ENCODE measurements around the gene BACE1-AS. TPM values are rescaled to one million over a fixed set of nuclear protein-coding genes. Genes with fewer than 3 reads are reported as not detected.

BACE1-AS gene
- total and polyA plus RNA-seq, 9 donors = 5.1 to 20.3 (median 13.9) TPM

- intact Hi-C loops (cut with DNase I) = no loop called here
- H3K9me3 ChIP-seq = no peaks in the 10 kb centered on the region
- H3K4me1 ChIP-seq (ENCODE audit: insufficient read depth) = no peaks in the 10 kb centered on the region
- H3K27me3 ChIP-seq = no peaks in the 10 kb centered on the region
- TF ChIP-seq POLR2A (IDR thresholded peaks at IDR 0.05) = no peak
- TF ChIP-seq EP300 (IDR thresholded peaks at IDR 0.05) = no peak
- TF ChIP-seq CTCF (IDR thresholded peaks at IDR 0.05) = no peak
- 91 to 95% (median 92%) methylated on average over 3 of the region's 3 CpGs for WGBS, 3 donors
- DNase-seq = no peak
- no peak overlapping the region for H3K4me3 ChIP-seq
- H3K27ac ChIP-seq = no peak overlapping the region
- H3K36me3 ChIP-seq = no peaks in the 10 kb centered on the region
These were observed 8.2 kb upstream of the BACE1-AS start for GRCh38 chr11:117282956-117283355.

- H3K4me1 ChIP-seq (ENCODE audit: insufficient read depth) = no peaks in the 10 kb centered on the region
- WGBS, 3 donors = 93 to 96% (median 96%) methylated on average over 2 of the region's 2 CpGs
- H3K9me3 ChIP-seq = no peaks in the 10 kb centered on the region
- H3K27ac ChIP-seq = no peak overlapping the region
- TF ChIP-seq EP300 (IDR thresholded peaks at IDR 0.05) (no peak), POLR2A (IDR thresholded peaks at IDR 0.05) (no peak), CTCF (IDR thresholded peaks at IDR 0.05) (no peak)
- H3K27me3 ChIP-seq = no peaks in the 10 kb centered on the region
- no peaks in the 10 kb centered on the region for H3K36me3 ChIP-seq
- no peak overlapping the region for H3K4me3 ChIP-seq
- intact Hi-C loops (cut with DNase I) = no loop called here
- DNase-seq = no peak
These were observed 7.1 kb upstream of the BACE1-AS start for GRCh38 chr11:117284053-117284452.

- no peaks in the 10 kb centered on the region for H3K4me1 ChIP-seq (ENCODE audit: insufficient read depth)
- H3K9me3 ChIP-seq = no peaks in the 10 kb centered on the region
- 78 to 91% (median 84%) methylated on average over 2 of the region's 2 CpGs for WGBS, 3 donors
- no peaks in the 10 kb centered on the region for H3K36me3 ChIP-seq
- no peak for TF ChIP-seq EP300 (IDR thresholded peaks at IDR 0.05)
- no peak overlapping the region for H3K4me3 ChIP-seq
- no peak overlapping the region for H3K27ac ChIP-seq
- no peaks in the 10 kb centered on the region for H3K27me3 ChIP-seq
- intact Hi-C loops (cut with DNase I) = no loop called here
- DNase-seq = no peak
These were observed 4.6 kb upstream of the BACE1-AS start for GRCh38 chr11:117286588-117286987.

- no peak for TF ChIP-seq POLR2A (IDR thresholded peaks at IDR 0.05)
- TF ChIP-seq EP300 (IDR thresholded peaks at IDR 0.05) = no peak
- TF ChIP-seq CTCF (IDR thresholded peaks at IDR 0.05) = no peak
- intact Hi-C loops (cut with DNase I) = no loop called here
- no peaks in the 10 kb centered on the region for H3K36me3 ChIP-seq
- WGBS, 3 donors = 79 to 88% (median 84%) methylated on average over 3 of the region's 3 CpGs
- no peaks in the 10 kb centered on the region for H3K27me3 ChIP-seq
- no peak for DNase-seq
- H3K4me3 ChIP-seq = no peak overlapping the region
- H3K9me3 ChIP-seq = no peaks in the 10 kb centered on the region
- H3K4me1 ChIP-seq (ENCODE audit: insufficient read depth) = no peaks in the 10 kb centered on the region
- no peak overlapping the region for H3K27ac ChIP-seq
These were observed 3.5 kb upstream of the BACE1-AS start for GRCh38 chr11:117287668-117288067.

- Histone ChIP-seq H3K4me1 (ENCODE audit: insufficient read depth) (no peaks in the 10 kb centered on the region), H3K4me3 (no peak overlapping the region), H3K36me3 (no peaks in the 10 kb centered on the region), H3K27ac (no peak overlapping the region), H3K27me3 (no peaks in the 10 kb centered on the region), H3K9me3 (no peaks in the 10 kb centered on the region)
- TF ChIP-seq EP300 (IDR thresholded peaks at IDR 0.05) (no peak), CTCF (IDR thresholded peaks at IDR 0.05) (no peak), POLR2A (IDR thresholded peaks at IDR 0.05) (no peak)
- DNase-seq = no peak
- WGBS, 3 donors = 64 to 84% (median 75%) methylated on average over 1 of the region's 1 CpG
- intact Hi-C loops (cut with DNase I) = no loop called here
These were observed 1.4 kb upstream of the BACE1-AS start for GRCh38 chr11:117289795-117290194.

All from ovary (tissue), 9 donors.